SKM-1 treated with dmso at 0.1 percent for 144 hours (cell line): ENCODE results near the gene CMIP.
"Not testable (repeated sequence)": the region's sequence is repeated elsewhere in the genome, so short reads cannot be mapped to it uniquely, and the experiment has no call there.

Experiments
- DNase-seq: peaks from one replicate; lab custom pipeline; 2025; ENCODE audit not compliant: unreplicated experiment; lab: John Stamatoyannopoulos, UW

The CMIP gene

DNA sequence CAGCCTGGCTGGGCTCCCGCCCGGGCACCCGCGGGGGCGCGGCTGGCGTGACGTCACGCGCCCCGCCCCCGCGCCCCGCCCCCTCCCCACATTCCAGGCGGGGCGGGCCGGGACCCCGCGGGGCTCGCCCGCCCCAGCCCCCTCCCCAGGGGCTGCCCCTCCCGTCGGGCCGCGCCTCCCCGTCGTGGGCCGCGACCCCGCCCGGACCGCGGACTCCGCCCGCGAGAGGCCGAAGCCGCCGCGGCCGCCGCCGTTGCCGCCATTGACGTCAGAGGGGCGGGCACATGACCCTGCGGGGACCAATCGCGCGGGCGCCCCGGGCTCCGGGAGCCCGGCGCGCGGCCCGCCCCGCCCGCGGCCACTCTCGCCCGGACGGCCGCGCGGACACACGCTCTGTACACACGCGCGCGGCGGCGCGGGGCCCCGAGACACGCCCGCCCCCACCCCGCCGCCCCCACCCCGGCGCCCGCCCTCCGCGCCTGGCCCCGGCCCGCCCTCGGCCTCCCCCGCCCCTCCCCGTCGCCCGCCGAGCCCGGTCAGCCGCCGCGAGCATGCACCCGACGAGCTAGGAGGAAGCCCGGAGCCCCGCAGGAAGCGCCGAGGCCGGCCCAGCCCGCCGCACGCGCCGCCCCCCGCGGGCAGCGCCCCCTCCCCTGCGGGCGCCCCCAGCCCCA, at the start of gene CMIP:
Gene CMIP, plus strand, starts transcription at position 361 of the 674 bp plus-strand sequence.
- peak; percentile 80 for DNase-seq

DNA sequence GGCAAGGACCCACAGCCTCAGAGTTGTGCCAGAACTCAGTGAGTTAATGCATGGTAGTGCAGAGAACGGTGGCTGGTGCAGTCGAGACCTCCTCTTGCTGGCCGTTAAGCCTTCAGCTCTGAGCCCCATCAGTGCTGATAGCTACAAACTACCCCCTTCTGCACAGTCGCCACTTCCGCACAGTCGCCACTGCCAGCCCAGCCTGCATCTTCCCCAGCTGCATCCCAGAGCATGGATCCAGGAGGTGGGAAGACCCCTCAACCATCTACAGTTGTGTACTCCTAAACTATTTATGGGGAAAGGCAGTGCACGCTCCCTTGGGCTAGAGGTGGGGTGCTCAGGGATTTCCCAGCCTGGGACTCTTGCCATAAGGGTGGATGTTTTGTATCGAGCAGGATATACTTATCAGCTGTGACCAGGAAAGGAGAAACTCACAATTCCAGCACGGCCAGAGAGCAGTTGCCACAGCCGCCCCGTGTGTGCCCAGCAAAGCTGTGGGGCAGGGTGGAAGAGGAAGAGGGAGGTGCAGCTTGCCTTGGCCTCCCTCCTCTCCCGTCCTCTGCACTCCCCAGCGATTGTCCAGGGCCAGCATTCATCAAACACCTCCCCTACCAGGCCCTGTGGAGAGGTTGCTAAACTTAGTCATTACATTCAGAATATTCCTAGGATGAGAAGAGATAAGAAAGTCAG, 49.5 kb upstream of the CMIP start:
- no peak for DNase-seq

DNA sequence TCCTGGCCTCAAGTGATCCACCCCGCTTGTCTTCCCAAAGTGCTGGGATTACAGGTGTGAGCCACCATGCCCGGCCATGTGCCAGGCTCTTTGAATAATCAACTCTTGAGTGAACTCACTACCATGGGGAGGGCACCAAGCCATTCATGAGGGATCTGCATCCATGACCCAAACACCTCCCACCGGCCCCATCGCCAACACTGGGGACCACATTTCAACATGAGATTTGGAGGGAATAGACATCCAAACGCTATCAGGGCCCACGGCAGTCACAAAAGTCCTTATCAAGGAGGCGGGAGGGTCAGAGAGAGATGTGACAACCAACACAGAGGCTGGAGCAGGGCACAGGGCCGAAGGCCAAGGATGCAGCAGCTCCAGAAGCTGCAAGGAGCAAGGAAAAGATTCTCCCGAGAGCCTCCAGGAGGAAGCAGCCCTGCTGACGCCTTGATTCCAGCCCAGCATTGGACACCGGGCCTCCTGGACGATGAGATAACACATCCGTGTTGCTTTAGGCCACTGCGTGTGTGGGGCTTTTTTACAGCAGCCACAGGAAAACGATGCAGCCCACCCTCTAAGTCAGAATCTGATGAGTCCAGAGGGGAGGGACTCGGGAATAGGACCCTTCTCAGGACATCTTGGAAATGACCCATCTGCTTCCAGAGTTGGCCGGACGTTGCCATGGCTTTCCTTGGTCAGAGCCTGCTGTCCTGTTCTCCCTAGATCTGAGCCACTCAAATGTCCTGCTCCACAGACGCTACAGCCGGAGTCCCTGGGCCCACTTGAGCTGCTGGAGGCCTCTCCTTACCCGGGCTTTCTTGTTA, 47.3 kb upstream of the CMIP start:
- no peak for DNase-seq

DNA sequence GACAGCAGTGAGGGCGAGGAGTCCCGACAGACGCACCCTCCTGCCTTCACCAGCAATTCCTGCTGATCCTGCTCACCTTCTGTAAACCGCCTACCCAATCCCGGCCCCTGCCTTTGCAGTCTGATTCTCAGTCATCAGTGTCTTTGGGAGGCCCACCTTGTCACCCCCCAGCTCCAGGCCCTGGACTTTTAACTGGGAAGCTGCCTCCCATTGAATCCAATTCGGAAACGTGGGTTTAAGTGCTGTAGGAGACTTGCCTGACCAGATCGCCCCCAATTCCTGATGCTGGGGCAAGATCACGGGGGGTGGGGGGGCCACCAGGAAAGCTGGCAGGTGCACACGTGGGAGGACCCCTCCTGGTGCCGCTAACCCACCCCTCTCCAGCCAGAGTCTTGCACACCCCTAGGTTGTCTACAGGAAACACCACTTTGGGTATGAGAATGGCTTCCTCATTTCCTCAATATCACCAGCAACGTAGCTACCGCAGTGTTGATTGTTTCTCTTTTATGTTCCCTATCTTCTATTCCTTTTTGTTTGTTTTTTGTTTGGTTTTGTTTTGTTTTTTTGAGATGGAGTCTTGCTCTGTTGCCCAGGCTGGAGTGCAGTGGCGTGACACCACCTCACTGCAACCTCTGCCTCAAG, 46.6 kb upstream of the CMIP start:
- DNase-seq: peak; percentile 9

DNA sequence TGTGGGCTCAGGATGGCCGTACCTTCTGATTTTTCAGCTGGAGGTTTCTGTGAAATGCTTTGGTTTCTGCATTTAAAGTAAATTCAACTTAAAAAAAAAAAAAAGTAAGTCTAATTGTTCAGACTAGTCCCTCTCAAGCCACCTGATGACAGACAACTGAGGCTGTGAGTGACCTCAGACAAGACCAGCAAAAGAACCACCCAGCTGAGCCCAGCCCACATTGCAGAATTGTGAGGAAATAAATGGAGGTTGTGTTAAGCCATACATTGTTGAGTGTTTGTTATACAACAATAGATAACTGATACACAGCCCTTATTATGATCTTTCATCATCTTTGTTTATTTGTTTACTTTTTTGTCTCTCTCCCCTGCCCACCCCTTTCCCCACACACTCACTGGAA, 44.7 kb upstream of the CMIP start:
- DNase-seq: no peak

DNA sequence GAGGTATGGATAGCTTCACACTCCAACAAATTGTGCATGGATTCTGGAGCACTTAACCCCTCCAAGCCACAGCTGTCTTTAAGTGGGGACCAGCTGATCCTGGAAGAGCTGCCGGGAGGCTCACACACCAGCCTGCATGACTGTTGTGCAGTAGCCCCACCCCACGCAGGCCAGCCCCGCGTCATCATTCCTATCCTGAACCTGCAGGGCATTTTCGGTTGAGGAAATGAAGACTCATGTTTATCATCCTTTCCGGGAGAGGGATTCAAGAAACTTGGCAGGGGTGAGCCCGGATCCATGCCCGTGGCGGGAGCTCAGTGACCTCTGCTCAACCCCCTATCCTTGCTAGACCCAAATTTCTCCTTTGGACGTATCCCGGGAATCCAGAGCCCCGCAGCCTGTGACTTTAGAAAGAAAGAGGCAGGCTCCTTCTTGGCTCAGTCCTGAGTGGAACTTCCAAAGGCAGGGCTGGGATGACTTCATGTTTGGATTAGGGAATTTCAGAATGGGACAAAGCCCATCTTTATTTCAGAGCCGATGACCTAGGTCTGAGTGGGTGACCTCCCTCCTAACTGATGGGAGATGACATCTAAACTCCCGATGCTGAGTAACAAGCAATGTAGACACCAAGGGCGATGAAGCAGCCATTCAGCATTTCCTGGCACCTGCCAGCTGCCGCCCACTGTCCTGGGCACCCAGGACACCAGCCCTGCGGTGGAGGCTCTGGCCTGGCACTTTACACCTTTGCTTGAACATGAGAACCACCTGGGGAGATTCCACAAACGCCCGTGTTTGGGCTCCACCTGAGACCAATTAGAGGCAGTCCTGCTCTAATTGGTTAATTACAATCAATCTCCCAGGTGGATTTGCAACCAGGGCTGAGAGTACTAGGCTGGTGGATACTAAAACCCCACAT, 43.3 kb upstream of the CMIP start:
- no peak for DNase-seq

DNA sequence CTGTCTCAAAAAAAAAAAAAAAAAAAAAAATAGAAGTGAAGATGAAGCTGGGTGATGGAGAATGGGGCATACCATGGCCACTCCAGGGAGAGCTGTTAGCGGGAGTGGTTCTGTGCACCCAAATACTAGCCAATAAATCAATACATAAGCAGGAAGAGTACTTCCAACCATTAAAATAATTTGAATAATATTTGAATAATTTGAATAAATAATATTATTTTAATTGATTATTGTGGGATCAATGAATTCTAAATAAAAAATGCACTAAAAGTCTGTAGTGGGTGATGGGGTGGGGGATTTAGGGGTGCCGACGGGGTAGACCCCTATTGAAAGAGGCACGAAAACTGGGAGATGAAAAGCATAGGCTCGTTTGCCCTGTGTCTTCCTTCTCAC, 41.4 kb upstream of the CMIP start:
- DNase-seq: no peak

DNA sequence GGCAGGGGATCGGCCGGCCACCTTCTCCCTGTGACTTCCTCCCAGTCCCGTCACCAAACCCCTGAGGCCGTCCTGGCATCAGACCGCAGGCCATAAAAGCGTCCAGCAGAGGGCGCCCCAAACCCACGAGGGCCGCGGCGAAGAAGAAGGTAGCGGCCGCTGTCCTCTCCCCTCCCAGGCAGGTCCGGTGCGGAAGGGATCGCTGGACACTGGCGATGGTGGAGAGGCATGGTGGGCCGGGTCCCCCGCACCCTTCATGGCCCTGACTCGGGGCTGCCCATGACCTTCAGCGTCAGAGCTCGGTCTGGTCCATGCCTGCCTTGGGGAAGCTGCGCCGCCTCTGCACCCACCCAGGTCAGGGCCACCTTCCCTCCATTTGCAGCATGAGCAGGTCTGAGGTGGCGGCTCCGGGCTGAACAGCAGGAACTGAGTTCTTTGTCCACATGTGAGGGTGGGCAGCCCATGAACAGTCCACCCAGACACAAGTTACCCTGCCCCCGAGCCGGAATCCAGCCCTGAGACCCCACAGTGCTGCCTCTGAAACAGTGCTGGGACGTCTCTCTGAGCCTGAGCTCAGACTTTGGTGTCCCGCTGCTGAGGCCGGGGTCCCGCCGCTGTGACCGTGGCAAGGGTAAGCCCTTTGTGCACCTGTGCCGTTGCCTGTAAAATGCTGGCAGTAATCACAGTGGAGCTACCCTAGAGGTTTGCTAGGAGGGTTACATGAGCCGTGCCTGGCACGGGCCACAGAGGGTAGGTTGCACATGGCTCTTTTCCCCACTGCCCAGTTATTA, 40.8 kb upstream of the CMIP start:
- DNase-seq: peak; percentile 85

DNA sequence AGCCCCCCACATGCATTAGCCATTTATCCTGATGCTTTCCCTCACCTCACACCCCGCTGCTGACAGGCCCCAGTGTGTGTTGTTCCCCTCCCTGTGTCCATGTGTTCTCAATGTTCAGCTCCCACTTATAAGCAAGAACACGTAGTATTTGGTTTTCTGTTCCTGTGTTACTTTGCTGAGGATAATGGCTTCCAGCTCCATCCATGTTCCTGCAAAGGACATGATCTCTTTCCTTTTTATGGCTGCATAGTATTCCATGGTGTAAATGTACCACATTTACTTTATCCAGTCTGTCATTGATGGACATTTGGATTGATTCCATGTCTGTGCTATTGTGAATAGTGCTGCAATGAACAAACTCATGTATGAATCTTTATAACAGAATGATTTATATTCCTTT, 39.6 kb upstream of the CMIP start:
- DNase-seq: not testable (repeated sequence)

DNA sequence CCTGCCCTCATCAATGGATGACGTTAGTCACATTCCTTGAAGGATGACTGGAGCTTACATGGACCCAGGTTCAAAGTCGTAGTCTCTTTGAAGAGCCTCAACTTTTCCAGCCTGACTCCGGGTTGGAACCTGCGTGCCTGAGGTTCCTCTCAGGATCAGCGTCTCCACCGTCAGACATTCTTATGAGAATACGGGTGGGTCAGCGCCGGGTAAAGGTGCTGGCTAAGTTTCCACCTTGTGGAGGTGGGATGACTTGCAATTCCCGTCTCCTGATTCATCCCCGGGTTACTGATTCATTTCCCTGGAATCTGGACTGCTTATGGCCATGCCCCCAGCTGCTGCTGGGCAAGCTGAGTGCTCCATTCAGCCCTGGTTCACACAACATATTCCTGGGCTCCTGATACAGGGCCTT, 38.9 kb upstream of the CMIP start:
- DNase-seq: no peak

DNA sequence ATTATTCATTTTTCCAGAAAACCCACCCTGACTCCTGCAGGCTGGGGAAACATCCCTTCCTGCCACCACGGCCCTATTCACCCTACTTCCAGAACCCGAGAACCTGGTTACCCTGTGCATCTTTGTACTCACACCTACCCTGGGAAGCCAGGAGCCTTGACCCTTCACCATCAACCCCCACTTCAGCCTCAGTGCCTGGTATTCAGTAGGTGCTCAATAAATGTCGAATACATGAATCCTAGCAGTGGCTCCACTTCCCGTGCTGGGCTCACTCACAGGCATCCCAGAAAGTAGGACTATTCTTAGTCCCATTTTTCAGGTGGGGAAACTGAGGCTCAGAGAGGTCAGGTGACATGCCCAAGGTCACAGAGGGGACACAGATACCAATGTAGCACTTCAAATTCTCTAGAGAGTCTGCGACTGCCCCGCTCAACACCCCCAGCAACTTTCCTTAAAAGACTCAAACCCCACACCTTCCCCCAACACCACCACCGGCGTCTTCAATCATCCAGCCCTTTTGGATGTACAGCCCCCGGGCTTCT, 36.1 kb upstream of the CMIP start:
- no peak for DNase-seq

DNA sequence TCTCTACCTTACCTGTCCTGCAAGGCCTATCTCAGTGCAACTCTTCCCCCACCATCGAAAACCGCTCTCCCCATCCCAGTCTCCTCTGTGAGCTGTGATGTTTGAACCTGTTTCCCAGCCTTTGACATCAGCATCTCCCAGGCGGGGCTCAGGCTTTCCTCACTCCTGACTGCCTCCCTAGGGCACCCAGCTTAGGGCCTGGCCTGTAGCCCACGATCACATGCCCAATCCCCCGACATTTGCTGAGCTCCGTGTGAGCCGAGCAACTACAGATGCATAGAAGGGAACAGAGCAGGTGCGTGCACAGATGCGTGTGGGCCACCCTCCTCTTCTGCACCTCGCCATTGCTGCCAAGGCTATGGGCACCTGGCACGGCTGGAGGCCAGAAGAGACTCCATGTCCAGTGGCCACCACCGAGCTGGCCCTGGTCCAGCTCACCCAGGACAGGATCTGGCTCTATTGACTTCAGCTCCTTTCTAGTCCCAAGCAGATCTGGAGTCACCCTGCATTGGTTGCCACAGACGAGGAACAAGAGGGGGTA, 35.5 kb upstream of the CMIP start:
- no peak for DNase-seq

DNA sequence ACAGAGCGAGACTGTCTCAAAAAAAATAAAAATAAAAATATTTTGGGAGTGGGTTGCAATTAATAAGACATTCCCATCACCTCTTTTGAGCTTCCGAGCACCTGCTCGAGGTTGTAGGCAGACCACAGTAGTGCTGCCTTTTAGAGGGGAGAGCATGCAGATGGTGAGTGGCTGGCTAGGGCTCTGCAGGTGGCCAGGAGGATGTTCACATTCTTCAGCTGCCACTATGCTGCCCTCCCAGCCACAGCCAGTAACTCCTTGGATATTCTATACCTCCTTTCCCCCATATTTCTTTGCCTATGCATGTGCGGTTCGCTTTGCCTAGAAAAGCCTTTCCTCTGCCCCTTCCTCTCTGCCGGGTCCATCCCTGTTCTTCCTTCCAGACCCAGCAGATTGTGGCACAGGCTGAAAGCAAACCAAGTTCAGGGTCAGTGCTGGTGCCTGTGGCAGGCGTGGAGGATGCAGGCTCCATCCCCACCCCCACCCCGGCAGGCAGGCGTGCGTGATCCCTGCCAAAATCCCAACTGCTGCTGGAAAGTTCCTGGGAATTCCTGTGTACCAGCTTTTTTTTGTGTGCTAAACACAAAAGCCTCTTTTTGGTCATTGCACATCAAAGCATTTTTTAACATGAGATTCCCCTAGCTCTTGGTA, 33.8 kb upstream of the CMIP start:
- DNase-seq: no peak

DNA sequence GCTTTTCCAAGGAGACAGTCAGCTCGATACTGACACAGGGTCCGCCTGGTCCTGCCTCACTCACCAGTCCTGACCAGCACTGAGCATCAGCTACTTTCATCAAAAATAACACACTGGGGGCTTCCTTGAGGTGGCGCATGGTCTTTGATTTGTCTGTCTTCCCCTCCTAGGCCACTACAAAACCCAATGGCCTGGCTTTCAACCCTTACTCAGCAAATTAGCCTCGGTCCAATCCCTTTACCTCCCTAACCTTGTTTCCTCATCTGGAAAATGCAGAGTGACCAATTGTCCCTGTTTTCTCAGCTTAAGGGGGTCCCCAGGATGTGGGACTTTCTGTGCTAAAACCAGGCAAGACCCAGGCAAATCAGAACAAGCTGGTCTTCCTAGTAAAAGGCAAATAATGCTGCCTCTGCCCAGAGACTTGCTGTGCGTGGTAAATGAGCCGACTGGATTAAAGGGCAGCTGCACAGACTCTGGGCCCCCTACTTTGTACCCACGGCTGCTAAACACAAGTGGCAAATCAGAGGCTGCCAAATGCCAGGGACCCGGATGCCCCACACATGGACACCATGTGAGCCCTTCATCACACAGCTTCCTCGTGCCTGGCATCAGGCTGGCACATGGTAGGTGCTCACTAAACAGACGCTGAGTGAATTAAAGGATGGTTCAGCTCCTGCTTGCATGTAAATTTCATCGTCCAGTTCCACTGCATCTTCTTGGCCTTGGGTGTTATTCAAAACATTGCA, 31.2 kb upstream of the CMIP start:
- DNase-seq: no peak

DNA sequence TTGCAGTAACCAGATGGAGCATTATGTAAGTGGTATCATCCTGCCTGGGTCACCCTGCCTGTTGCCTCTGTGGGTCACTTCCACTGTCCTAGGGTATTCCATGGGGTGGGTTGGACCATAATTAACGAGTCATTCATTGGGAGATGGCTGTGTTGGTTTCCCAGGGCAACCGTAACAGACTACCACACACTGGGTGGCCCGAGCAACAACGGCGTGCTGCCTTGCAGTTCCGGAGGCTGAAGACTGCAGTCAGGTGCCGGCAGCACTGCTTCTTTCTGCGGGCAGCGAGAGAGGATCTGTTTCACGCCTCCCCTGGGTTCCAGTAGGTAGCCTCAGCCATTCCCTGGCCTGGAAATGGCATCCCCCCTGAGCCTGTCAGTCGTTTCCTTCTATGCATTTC, 28.9 kb upstream of the CMIP start:
- no peak for DNase-seq

DNA sequence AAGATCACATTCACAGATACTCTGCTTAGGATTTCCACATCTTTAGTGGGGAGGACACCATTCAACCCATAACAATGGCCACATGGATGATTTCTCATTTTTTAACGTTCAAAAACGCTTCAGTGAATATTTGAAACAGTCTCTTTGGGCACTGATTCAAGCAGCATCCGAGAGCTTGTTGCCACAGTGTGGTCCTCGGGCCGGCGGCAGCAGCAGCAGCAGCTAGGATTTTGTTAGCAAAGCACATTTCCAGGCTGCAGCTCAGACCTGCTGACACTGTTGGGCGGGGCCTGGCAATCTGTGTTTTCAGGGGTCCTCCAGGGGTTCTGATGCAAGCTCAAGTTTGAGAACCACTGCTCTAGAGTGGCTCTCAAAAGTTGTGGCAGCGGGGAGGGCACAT, 27.9 kb upstream of the CMIP start:
- DNase-seq: no peak

DNA sequence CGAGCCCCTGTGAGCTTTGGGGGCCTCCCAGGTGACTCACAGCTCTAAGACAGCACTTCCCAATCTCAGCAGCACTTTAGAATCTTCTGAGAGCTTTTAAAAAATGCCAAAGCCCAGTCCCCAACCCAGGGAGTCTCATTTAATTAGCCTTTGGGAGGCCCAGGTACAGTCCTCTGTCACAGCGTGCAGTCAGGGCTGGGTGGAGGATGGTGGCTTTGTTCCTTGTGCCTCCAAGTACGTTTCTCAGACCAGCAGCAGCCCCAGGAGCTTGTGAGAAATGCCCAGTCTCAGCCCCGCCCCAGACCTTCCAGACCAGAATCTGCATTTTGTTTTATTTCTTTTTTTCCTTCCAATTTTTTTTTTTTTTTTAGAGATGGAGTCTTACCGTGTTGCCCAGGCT, 27.4 kb upstream of the CMIP start:
- no peak for DNase-seq

DNA sequence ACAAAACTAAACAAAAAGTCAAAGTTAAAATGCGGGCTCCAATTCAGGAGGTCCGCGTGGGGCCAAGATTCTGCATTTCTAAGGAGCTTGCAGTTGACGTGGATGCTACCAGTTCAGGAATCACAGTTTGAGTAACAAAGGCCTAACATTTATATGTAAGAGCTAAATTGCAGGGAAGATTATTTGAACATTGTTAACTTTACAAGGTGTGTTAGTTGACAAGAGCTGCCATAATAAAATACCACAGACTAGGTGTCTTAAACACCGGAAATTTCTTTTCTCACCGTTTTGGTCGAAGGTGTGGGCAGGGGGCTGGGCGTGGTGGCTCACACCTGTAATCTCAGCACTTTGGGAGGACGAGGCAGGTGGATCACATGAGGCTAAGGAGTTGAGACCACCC, 24.8 kb upstream of the CMIP start:
- DNase-seq: no peak
